Epithelial cell of prostate (primary cell): ENCODE data around the gene ANKRA2.
"Not testable (repeated sequence)": the region's sequence is repeated elsewhere in the genome, so short reads cannot be mapped to it uniquely, and the experiment has no call there.

Experiments used
- DNase-seq: peaks from one replicate; pipeline ENCODE4 v3.0.0-alpha.2; 2011; ENCODE audit warnings: low read depth, low spot score
- H3K27ac ChIP-seq: fragments of 450-650 bp; 2 replicates; pipeline ENCODE4 v1.5.1; 2017; ENCODE audit warnings: mild to moderate bottlenecking

Gene ANKRA2

DNA sequence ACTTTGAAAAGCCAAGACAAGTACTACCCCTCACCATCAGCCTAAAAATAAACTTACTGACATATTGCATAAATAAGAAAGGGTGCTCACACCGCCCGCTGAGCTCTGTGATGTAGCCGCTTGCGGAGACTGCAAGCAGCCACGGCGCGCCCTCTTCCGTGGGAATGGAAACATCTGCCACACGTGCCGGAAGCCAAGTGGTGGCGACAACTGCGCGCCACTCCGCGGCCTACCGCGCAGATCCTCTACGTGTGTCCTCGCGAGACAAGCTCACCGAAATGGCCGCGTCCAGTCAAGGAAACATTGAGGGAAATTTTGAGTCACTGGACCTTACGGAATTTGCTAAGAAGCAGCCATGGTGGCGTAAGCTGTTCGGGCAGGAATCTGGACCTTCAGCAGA lies 56.9 kb downstream of the ANKRA2 start:
- not testable (repeated sequence) for DNase-seq, H3K27ac ChIP-seq

DNA sequence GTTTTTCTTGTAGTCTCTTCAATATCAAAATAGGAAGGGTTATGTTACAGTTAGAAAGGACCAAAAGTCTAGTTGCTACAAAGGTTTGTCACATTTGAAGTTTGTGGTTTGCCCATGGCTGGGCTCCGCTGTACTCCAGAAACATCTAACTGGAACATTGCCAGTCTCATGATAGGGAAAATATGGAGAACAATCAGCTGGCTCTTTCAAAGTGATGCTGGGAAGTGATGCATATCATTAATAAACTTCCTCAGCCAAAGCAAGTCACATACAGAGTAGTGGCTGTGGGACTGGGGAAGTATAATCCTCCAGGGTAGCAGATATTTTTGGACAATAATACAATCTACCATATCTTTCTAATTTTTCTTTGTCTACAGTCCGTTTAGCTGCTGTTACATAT lies 58.4 kb downstream of the ANKRA2 start:
- no peak for DNase-seq
- no peak overlapping the region for H3K27ac ChIP-seq

DNA sequence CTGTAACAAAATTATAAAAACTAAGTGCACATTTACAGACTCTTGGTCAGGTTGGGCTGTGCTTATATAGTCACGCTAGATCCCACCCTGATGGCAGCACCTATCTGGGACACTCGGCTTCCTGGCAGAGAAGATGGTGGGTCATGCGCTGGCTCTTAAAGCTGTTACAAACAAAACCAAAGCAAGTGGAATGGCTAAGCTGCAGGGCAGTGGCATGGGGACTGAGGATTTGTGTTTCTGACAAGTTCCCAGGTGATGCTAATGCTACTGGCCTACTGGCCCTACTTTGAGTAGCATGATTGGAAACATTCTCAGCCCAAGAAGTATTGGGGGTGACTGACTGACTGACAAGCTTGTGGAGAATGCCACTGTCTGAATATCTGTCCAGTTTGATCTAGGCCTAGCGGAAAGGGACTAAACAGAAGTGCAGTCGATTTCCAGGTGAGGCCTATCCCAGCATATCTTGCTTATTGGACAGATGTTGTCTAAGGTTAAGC lies 58.9 kb downstream of the ANKRA2 start:
- H3K27ac ChIP-seq: no peak overlapping the region
- no peak for DNase-seq
